ENCODE results near the gene TRIM65. TPM values are rescaled to one million over a fixed set of nuclear protein-coding genes. Genes with fewer than 3 reads are reported as not detected.

The TRIM65 gene
- total and polyA plus RNA-seq, 2 of the 13 experiments (the other 11 are each of a cell fraction or from before 2014, with no cell fraction given): 10.3 to 22.4 TPM

DNA sequence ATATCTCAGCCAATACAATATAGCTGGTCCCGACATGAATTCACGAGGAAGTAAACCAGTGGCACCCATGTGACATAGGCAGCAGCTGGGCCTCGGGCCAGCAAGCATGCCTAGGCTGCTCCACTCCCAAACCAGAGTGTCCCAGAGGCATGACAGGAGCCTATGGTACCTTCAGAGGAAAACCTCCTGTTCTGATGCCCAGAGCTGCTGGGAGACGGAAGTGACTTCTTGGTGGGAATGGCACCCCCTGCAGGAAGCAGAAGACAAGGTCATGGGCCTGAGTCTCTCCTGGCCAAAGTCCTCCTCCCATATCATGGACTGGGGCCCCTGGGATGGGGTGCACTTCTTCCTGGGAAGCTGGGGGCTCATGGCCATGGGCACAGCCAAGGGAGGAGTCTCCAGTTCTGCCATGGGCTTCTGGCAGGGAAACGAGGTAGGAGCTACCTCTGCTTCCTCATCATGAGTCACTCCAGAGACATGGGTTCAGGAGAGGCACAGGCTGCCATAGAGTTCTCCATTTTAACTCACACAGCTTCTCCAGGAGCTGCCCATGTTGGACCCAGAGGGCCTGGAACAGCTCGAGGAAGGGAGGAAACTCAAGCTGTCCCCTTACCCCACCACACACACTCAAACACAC is 30.7 kb upstream of the TRIM65 start (continued):
- TF ChIP-seq MAFK (conservative IDR thresholded peaks at IDR 0.05 in 1 of 2, IDR thresholded peaks at IDR 0.05 in 1 of 2; ENCODE audit: low read length in 2 of 2): no peak
- no peak for TF ChIP-seq NRL (CRISPR knock-in tag; IDR thresholded peaks at IDR 0.05; ENCODE audit: borderline replicate concordance)
- no peak for TF ChIP-seq TCF12 (IDR thresholded peaks at IDR 0.05)
- TF ChIP-seq TCF12 (CRISPR knock-in tag; IDR thresholded peaks at IDR 0.05): no peak
- TF ChIP-seq NFIC (IDR thresholded peaks at IDR 0.05; ENCODE audit: low read length): no peak
- TF ChIP-seq THAP11 (CRISPR knock-in tag; IDR thresholded peaks at IDR 0.05): peak; percentile 52
- TF ChIP-seq CCDC6 (CRISPR knock-in tag; IDR thresholded peaks at IDR 0.05): no peak
- TF ChIP-seq ADNP (CRISPR knock-in tag; IDR thresholded peaks at IDR 0.05): no peak
- no peak for TF ChIP-seq JUND (CRISPR knock-in tag; IDR thresholded peaks at IDR 0.05)
- no peak for TF ChIP-seq RCOR2 (CRISPR knock-in tag; IDR thresholded peaks at IDR 0.05)
- no peak for TF ChIP-seq SNAI1 (CRISPR knock-in tag; IDR thresholded peaks at IDR 0.05; ENCODE audit: borderline replicate concordance)
- TF ChIP-seq ZNF614 (CRISPR knock-in tag; IDR thresholded peaks at IDR 0.05; ENCODE audit: borderline replicate concordance): no peak
- no peak for TF ChIP-seq MIER3 (CRISPR knock-in tag; IDR thresholded peaks at IDR 0.05; ENCODE audit: borderline replicate concordance)
- no peak for TF ChIP-seq FIP1L1 (IDR thresholded peaks at IDR 0.05; ENCODE audit: borderline replicate concordance, insufficient read depth, low read depth, low read length)
- no peak for TF ChIP-seq SIN3B (IDR thresholded peaks at IDR 0.05; ENCODE audit: low read length)
- TF ChIP-seq, protein P1, sequence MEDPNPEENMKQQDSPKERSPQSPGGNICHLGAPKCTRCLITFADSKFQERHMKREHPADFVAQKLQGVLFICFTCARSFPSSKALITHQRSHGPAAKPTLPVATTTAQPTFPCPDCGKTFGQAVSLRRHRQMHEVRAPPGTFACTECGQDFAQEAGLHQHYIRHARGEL (CRISPR knock-in tag; IDR thresholded peaks at IDR 0.05): no peak
- TF ChIP-seq ZNF354B (CRISPR knock-in tag; IDR thresholded peaks at IDR 0.05): no peak
- TF ChIP-seq, protein P2, sequence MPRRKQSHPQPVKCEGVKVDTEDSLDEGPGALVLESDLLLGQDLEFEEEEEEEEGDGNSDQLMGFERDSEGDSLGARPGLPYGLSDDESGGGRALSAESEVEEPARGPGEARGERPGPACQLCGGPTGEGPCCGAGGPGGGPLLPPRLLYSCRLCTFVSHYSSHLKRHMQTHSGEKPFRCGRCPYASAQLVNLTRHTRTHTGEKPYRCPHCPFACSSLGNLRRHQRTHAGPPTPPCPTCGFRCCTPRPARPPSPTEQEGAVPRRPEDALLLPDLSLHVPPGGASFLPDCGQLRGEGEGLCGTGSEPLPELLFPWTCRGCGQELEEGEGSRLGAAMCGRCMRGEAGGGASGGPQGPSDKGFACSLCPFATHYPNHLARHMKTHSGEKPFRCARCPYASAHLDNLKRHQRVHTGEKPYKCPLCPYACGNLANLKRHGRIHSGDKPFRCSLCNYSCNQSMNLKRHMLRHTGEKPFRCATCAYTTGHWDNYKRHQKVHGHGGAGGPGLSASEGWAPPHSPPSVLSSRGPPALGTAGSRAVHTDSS (CRISPR knock-in tag; conservative IDR thresholded peaks at IDR 0.05): no peak
- TF ChIP-seq PLRG1 (conservative IDR thresholded peaks at IDR 0.05): no peak
- no peak for TF ChIP-seq KAT7 (CRISPR knock-in tag; IDR thresholded peaks at IDR 0.05; ENCODE audit: borderline replicate concordance)
- no peak for TF ChIP-seq HIVEP1 (CRISPR knock-in tag; IDR thresholded peaks at IDR 0.05)
- TF ChIP-seq, protein P3, sequence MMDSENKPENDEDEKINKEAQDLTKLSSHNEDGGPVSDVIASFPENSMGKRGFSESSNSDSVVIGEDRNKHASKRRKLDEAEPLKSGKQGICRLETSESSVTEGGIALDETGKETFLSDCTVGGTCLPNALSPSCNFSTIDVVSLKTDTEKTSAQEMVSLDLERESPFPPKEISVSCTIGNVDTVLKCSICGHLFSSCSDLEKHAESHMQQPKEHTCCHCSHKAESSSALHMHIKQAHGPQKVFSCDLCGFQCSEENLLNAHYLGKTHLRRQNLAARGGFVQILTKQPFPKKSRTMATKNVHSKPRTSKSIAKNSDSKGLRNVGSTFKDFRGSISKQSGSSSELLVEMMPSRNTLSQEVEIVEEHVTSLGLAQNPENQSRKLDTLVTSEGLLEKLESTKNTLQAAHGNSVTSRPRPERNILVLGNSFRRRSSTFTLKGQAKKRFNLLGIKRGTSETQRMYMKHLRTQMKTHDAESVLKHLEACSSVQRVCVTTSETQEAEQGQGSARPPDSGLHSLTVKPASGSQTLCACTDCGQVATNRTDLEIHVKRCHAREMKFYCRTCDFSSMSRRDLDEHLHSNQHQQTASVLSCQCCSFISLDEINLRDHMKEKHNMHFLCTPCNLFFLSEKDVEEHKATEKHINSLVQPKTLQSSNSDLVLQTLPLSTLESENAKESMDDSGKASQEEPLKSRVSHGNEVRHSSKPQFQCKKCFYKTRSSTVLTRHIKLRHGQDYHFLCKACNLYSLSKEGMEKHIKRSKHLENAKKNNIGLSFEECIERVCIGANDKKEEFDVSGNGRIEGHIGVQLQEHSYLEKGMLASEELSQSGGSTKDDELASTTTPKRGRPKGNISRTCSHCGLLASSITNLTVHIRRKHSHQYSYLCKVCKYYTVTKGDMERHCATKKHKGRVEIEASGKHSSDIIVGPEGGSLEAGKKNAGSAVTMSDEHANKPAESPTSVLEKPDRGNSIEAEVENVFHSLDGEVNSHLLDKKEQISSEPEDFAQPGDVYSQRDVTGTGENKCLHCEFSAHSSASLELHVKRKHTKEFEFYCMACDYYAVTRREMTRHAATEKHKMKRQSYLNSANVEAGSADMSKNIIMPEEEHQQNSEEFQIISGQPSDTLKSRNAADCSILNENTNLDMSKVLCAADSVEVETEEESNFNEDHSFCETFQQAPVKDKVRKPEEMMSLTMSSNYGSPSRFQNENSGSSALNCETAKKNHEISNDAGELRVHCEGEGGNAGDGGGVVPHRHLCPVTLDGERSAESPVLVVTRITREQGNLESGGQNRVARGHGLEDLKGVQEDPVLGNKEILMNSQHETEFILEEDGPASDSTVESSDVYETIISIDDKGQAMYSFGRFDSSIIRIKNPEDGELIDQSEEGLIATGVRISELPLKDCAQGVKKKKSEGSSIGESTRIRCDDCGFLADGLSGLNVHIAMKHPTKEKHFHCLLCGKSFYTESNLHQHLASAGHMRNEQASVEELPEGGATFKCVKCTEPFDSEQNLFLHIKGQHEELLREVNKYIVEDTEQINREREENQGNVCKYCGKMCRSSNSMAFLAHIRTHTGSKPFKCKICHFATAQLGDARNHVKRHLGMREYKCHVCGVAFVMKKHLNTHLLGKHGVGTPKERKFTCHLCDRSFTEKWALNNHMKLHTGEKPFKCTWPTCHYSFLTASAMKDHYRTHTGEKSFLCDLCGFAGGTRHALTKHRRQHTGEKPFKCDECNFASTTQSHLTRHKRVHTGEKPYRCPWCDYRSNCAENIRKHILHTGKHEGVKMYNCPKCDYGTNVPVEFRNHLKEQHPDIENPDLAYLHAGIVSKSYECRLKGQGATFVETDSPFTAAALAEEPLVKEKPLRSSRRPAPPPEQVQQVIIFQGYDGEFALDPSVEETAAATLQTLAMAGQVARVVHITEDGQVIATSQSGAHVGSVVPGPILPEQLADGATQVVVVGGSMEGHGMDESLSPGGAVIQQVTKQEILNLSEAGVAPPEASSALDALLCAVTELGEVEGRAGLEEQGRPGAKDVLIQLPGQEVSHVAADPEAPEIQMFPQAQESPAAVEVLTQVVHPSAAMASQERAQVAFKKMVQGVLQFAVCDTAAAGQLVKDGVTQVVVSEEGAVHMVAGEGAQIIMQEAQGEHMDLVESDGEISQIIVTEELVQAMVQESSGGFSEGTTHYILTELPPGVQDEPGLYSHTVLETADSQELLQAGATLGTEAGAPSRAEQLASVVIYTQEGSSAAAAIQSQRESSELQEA (CRISPR knock-in tag; IDR thresholded peaks at IDR 0.05; ENCODE audit: not compliant biosample characterization): no peak
- no peak for TF ChIP-seq ZNF30 (CRISPR knock-in tag; IDR thresholded peaks at IDR 0.05)

Data from HepG2 (cell line).